Upper lobe of left lung (tissue), 4 donors: ENCODE measurements around the gene PRKCSH.

Experiments used
- CTCF ChIP-seq, 6 experiments: fragments of 450-650 bp in 4 of 6; fragments of 200-600 bp in 2 of 6; sonication (generic) in 2 of 6; IDR thresholded peaks; one replicate each; pipeline ENCODE4 v1.5.1; 2016 to 2019; ENCODE audit warnings: antibody characterized with exemption in 6 of 6
- POLR2A ChIP-seq, 4 donors: fragments of 450-650 bp; IDR thresholded peaks; one replicate each; pipeline ENCODE4 v1.5.1; 2016 to 2017; ENCODE audit warnings: antibody characterized with exemption in 4 of 4, mild to moderate bottlenecking in 2 of 4

- TF ChIP-seq CTCF (IDR thresholded peaks at IDR 0.05) (no peak), POLR2A (IDR thresholded peaks at IDR 0.05) (no peak)
Observed at GRCh38 chr19:11404588-11405222, 30.7 kb upstream of the PRKCSH start.
